Measurements from ENCODE around the gene ACOT7.

DNA sequence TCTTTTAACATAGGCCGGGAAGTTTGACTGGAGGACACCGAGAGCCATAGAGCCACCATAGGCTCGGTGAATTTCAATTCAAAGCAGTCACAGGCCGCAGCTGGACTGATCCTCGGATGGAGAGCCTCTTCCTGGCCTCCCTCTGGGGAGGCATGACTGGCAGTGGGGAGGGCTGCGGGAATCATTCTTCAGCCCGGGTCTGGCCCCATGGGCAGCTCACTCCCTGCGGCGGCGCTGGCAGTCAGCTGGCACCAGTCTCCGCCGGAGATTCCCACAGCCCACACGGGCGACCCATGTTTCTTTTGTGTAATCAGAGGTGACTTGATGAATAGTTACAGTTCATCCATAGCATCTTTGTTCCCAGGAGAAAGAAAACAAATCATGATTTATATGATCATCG, 41.6 kb upstream of the ACOT7 start:
- TF ChIP-seq, protein P1, sequence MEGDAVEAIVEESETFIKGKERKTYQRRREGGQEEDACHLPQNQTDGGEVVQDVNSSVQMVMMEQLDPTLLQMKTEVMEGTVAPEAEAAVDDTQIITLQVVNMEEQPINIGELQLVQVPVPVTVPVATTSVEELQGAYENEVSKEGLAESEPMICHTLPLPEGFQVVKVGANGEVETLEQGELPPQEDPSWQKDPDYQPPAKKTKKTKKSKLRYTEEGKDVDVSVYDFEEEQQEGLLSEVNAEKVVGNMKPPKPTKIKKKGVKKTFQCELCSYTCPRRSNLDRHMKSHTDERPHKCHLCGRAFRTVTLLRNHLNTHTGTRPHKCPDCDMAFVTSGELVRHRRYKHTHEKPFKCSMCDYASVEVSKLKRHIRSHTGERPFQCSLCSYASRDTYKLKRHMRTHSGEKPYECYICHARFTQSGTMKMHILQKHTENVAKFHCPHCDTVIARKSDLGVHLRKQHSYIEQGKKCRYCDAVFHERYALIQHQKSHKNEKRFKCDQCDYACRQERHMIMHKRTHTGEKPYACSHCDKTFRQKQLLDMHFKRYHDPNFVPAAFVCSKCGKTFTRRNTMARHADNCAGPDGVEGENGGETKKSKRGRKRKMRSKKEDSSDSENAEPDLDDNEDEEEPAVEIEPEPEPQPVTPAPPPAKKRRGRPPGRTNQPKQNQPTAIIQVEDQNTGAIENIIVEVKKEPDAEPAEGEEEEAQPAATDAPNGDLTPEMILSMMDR (IDR thresholded peaks at IDR 0.05): no peak
- TF ChIP-seq POLR2AphosphoS5 (IDR thresholded peaks at IDR 0.05; ENCODE audit: insufficient read depth in 1 of 2, low read depth in 1 of 2): no peak
